Panc1 (cell line): ENCODE measurements around the gene KCTD5.
A peak's percentile ranks its signal among the peaks of the same experiment; 100 is the strongest.

Source experiments
- CTCF ChIP-seq: fragments of 450-650 bp; IDR thresholded peaks from 2 replicates; pipeline ENCODE4 v1.5.1; 2017; ENCODE audit warnings: mild to moderate bottlenecking
- POLR2AphosphoS5 ChIP-seq: IDR thresholded peaks from 2 replicates; pipeline ENCODE4 v1.6.1; 2012; ENCODE audit warnings: mild to moderate bottlenecking, low read depth, low read length, moderate library complexity
- TCF7L2 ChIP-seq: IDR thresholded peaks from 2 replicates; pipeline ENCODE4 v1.6.1; 2011; ENCODE audit warnings: mild to moderate bottlenecking, low read depth, low read length, inconsistent platforms
- TF ChIP-seq, protein P1 (sequence below), 2 experiments: IDR thresholded peaks; 2 replicates each; pipeline ENCODE4 v1.6.1; 2011 to 2012; ENCODE audit warnings: low read depth in 2 of 2, control low read depth in 1 of 2, low read length in 1 of 2, mild to moderate bottlenecking in 1 of 2, moderate library complexity in 1 of 2; ENCODE audit not compliant: insufficient read depth in 1 of 2

- TF ChIP-seq CTCF = no peak
- no peak for TF ChIP-seq POLR2AphosphoS5
- TF ChIP-seq, protein P1, sequence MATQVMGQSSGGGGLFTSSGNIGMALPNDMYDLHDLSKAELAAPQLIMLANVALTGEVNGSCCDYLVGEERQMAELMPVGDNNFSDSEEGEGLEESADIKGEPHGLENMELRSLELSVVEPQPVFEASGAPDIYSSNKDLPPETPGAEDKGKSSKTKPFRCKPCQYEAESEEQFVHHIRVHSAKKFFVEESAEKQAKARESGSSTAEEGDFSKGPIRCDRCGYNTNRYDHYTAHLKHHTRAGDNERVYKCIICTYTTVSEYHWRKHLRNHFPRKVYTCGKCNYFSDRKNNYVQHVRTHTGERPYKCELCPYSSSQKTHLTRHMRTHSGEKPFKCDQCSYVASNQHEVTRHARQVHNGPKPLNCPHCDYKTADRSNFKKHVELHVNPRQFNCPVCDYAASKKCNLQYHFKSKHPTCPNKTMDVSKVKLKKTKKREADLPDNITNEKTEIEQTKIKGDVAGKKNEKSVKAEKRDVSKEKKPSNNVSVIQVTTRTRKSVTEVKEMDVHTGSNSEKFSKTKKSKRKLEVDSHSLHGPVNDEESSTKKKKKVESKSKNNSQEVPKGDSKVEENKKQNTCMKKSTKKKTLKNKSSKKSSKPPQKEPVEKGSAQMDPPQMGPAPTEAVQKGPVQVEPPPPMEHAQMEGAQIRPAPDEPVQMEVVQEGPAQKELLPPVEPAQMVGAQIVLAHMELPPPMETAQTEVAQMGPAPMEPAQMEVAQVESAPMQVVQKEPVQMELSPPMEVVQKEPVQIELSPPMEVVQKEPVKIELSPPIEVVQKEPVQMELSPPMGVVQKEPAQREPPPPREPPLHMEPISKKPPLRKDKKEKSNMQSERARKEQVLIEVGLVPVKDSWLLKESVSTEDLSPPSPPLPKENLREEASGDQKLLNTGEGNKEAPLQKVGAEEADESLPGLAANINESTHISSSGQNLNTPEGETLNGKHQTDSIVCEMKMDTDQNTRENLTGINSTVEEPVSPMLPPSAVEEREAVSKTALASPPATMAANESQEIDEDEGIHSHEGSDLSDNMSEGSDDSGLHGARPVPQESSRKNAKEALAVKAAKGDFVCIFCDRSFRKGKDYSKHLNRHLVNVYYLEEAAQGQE (IDR thresholded peaks at IDR 0.05; ENCODE audit: insufficient read depth in 1 of 2, low read depth in 2 of 2, low read length in 1 of 2) = peak; percentile 89 to 96
- no peak for TF ChIP-seq TCF7L2
Measured at GRCh38 chr16:2715519-2715918, 33.2 kb downstream of the KCTD5 start.
